ENCODE results near the gene GALNT9.

The GALNT9 gene

GRCh38 chr12:132166093-132166492, 163.3 kb downstream of the GALNT9 start:
- DNase-seq: no peak

- DNase-seq: no peak
Observed at GRCh38 chr12:132165584-132165983, 163.8 kb downstream of the GALNT9 start.

GRCh38 chr12:132164426-132164825, 165.0 kb downstream of the GALNT9 start:
- DNase-seq: no peak

GRCh38 chr12:132163911-132164288, 165.5 kb downstream of the GALNT9 start:
- peak in 1 of 2 experiments; percentile 11 for DNase-seq

- DNase-seq: no peak
Observed at GRCh38 chr12:132163041-132163910, 166.1 kb downstream of the GALNT9 start.

GRCh38 chr12:132162508-132163031, 166.8 kb downstream of the GALNT9 start:
- no peak for DNase-seq

GRCh38 chr12:132161796-132162507, 167.4 kb downstream of the GALNT9 start:
- no peak for DNase-seq

- DNase-seq: no peak
Observed at GRCh38 chr12:132161036-132161781, 168.2 kb downstream of the GALNT9 start.

GRCh38 chr12:132160601-132161035, 168.8 kb downstream of the GALNT9 start:
- DNase-seq: no peak

- peak in 1 of 2 experiments; percentile 37 for DNase-seq
Observed at GRCh38 chr12:132160016-132160415, 169.4 kb downstream of the GALNT9 start.

GRCh38 chr12:132159555-132160003, 169.8 kb downstream of the GALNT9 start:
- DNase-seq: peak in 1 of 2 experiments; percentile 37

GRCh38 chr12:132158677-132159554, 170.5 kb downstream of the GALNT9 start:
- DNase-seq: no peak

GRCh38 chr12:132157733-132158409, 171.5 kb downstream of the GALNT9 start:
- no peak for DNase-seq

GRCh38 chr12:132156573-132157325, 172.6 kb downstream of the GALNT9 start:
- DNase-seq: no peak

GRCh38 chr12:132155771-132156572, 173.4 kb downstream of the GALNT9 start:
- DNase-seq: no peak

GRCh38 chr12:132154941-132155770, 174.2 kb downstream of the GALNT9 start:
- DNase-seq: no peak

- DNase-seq: no peak
Observed at GRCh38 chr12:132154341-132154761, 175.0 kb downstream of the GALNT9 start.

- peak; percentile 31 to 66 for DNase-seq
Observed at GRCh38 chr12:132153501-132154340, 175.7 kb downstream of the GALNT9 start.
